Endothelial cell of umbilical vein (primary cell): ENCODE results near the gene CNNM2. TPM values are rescaled to one million over a fixed set of nuclear protein-coding genes. Genes with fewer than 3 reads are reported as not detected.

Experiments
- BruUV-seq: library from RNA; stranded (reverse); fragments of 400-500 nt; replicated peaks from 2 replicates; lab custom pipeline; 2021; lab: Mats Ljungman, UMichigan
- CTCF ChIA-PET: fragments of 300-600, 350-600 bp; sonication (Branson Sonifier 250); formaldehyde crosslinking; loops from one replicate; lab custom pipeline; 2021; ENCODE audit warnings: antibody characterized with exemption, inconsistent platforms; lab: Charles Lee
- POLR2A ChIA-PET: fragments of 300-600, 350-600 bp; sonication (Branson Sonifier 250); formaldehyde crosslinking; loops from one replicate; lab custom pipeline; 2021; ENCODE audit warnings: antibody characterized with exemption, inconsistent platforms; lab: Charles Lee
- DNase-seq: peaks from one replicate; pipeline ENCODE4 v3.0.0-alpha.2; 2011; ENCODE audit warnings: low read depth, low spot score
- FAIRE-seq: peaks from 2 replicates; lab custom pipeline; 2011; peaks lifted over from hg19 to GRCh38; lab: Jason Lieb, UNC
- H2AFZ ChIP-seq: 2 replicates; pipeline ENCODE4 v1.6.0; 2012; ENCODE audit warnings: low read depth, low read length, control low read depth, inconsistent platforms
- H3K27ac ChIP-seq: 2 replicates; pipeline ENCODE4 v1.5.1; 2011; ENCODE audit warnings: low read depth, mild to moderate bottlenecking, control low read depth, low read length, moderate library complexity; ENCODE audit not compliant: insufficient read depth
- H3K27me3 ChIP-seq, 2 experiments: 2 replicates each; pipeline versions ENCODE4 v1.6.0 to v1.6.1; 2011; ENCODE audit warnings: low read length in 2 of 2, mixed read lengths in 1 of 2; ENCODE audit not compliant: control insufficient read depth in 2 of 2, insufficient read depth in 2 of 2
- H3K36me3 ChIP-seq, 2 experiments: 2 replicates in 1 of 2; 3 replicates in 1 of 2; pipeline ENCODE4 v1.5.1; 2011; ENCODE audit warnings: low read length in 2 of 2, mild to moderate bottlenecking in 1 of 2, moderate library complexity in 1 of 2; ENCODE audit not compliant: control insufficient read depth in 2 of 2, insufficient read depth in 2 of 2; ENCODE audit errors: extremely low read depth in 1 of 2
- H3K4me1 ChIP-seq: 3 replicates; pipeline ENCODE4 v1.5.1; 2011; ENCODE audit warnings: mild to moderate bottlenecking, low read length; ENCODE audit not compliant: control insufficient read depth, insufficient read depth; ENCODE audit errors: extremely low read depth
- H3K4me2 ChIP-seq: 2 replicates; pipeline ENCODE4 v1.6.1; 2011; ENCODE audit warnings: low read length, control low read depth, mixed read lengths; ENCODE audit not compliant: insufficient read depth
- H3K4me3 ChIP-seq, 3 experiments: fragments of 200-600 bp in 1 of 3; sonication (generic), shearing (Covaris generic) in 1 of 3; replicated peaks in 1 of 3; 2 replicates each; pipeline ENCODE4 v1.5.1; 2011 to 2016; ENCODE audit warnings: control low read depth in 3 of 3, low read length in 3 of 3, mild to moderate bottlenecking in 2 of 3, inconsistent platforms in 1 of 3, low read depth in 1 of 3, moderate library complexity in 1 of 3; ENCODE audit not compliant: insufficient read depth in 1 of 3
- H3K79me2 ChIP-seq: 2 replicates; pipeline ENCODE4 v1.6.0; 2012; ENCODE audit warnings: low read length, inconsistent platforms; ENCODE audit not compliant: control insufficient read depth, insufficient read depth
- H3K9ac ChIP-seq: replicated peaks from 2 replicates; pipeline ENCODE3; 2011; ENCODE audit warnings: low read length, control low read depth; ENCODE audit not compliant: insufficient read depth; ENCODE audit errors: extremely low read depth
- H3K9me1 ChIP-seq: replicated peaks from 3 replicates; pipeline ENCODE4 v1.6.0; 2011; ENCODE audit warnings: mild to moderate bottlenecking, low read length; ENCODE audit not compliant: control insufficient read depth, insufficient read depth; ENCODE audit errors: extremely low read depth
- H3K9me3 ChIP-seq: replicated peaks from 2 replicates; pipeline ENCODE4 v1.5.1; 2012; ENCODE audit warnings: low read length, inconsistent platforms; ENCODE audit not compliant: control insufficient read depth, insufficient read depth
- H4K20me1 ChIP-seq: replicated peaks from 2 replicates; pipeline ENCODE3; 2011; ENCODE audit warnings: mild to moderate bottlenecking, low read length; ENCODE audit not compliant: control insufficient read depth, insufficient read depth; ENCODE audit errors: extremely low read depth
- EZH2 ChIP-seq: IDR thresholded peaks from 2 replicates; pipeline ENCODE4 v1.6.1; 2012; ENCODE audit warnings: borderline replicate concordance, low read depth, mild to moderate bottlenecking, moderate library complexity, low read length, inconsistent platforms; ENCODE audit not compliant: severe bottlenecking
- FOS ChIP-seq: IDR thresholded peaks from 2 replicates; pipeline ENCODE4 v1.6.1; 2011; ENCODE audit warnings: mild to moderate bottlenecking, low read length, moderate library complexity, borderline replicate concordance; ENCODE audit not compliant: insufficient read depth
- GATA2 ChIP-seq: IDR thresholded peaks from 2 replicates; pipeline ENCODE4 v1.7.0; 2011; ENCODE audit warnings: low read depth, mild to moderate bottlenecking, moderate library complexity, mixed read lengths, low read length; ENCODE audit not compliant: insufficient read length, insufficient read depth
- JUN ChIP-seq: IDR thresholded peaks from 2 replicates; pipeline ENCODE4 v1.6.1; 2011; ENCODE audit warnings: borderline replicate concordance, low read depth; ENCODE audit not compliant: insufficient read length, insufficient read depth
- MAX ChIP-seq: IDR thresholded peaks from 2 replicates; pipeline ENCODE4 v1.6.1; 2011; ENCODE audit not compliant: insufficient read depth, insufficient read length
- MYC ChIP-seq: IDR thresholded peaks from one replicate; pipeline ENCODE4 v1.6.1; 2011; ENCODE audit warnings: mild to moderate bottlenecking, low read depth, low read length
- POLR2A ChIP-seq: IDR thresholded peaks from 2 replicates; pipeline ENCODE4 v1.6.1; 2012; ENCODE audit warnings: low read depth, mild to moderate bottlenecking, control low read depth, low read length
- POLR2AphosphoS5 ChIP-seq: IDR thresholded peaks from 2 replicates; pipeline ENCODE4 v1.6.1; 2012; ENCODE audit warnings: low read depth, mild to moderate bottlenecking, control low read depth, low read length, moderate library complexity; ENCODE audit not compliant: insufficient read depth
- dilution Hi-C: fragments of 300-500 bp; cut with MboI; formaldehyde crosslinking; loops from one replicate; pipeline ENCODE4 v1.15.0; 2019; ENCODE audit warnings: low sequenced_read_pairs; ENCODE audit not compliant: extremely low pct_ligation_motif_present
- intact Hi-C: fragments of 100-400 bp; cut with micrococcal nuclease; formaldehyde crosslinking; loops from one replicate; pipeline ENCODE4 v1.10.0; 2022
- polyA plus RNA-seq, 4 experiments: library from polyadenylated mRNA; depleted of rRNA in 3 of 4; stranded (reverse) in 3 of 4; unstranded in 1 of 4; fragments of >200 nt; gene quantifications; 2 replicates each; pipeline versions ENCODE4 v1.2.1 to v1.2.3, GENCODE V29; 2011 to 2012; ENCODE audit warnings: missing spikeins in 1 of 4
- total RNA-seq: library from RNA; stranded (reverse); gene quantifications from 2 replicates; pipeline ENCODE4 v1.2.3, GENCODE V29; 2021
- TF ChIP-seq, protein P1 (sequence below), 2 donors: IDR thresholded peaks; 1 replicate in 1 of 2; 2 replicates in 1 of 2; pipeline ENCODE4 v1.5.1; 2011; ENCODE audit warnings: low read length in 2 of 2, mild to moderate bottlenecking in 2 of 2, moderate library complexity in 2 of 2, control low read depth in 1 of 2, inconsistent platforms in 1 of 2, low read depth in 1 of 2; ENCODE audit not compliant: insufficient read depth in 1 of 2; ENCODE audit errors: extremely low read depth in 1 of 2

The CNNM2 gene
- total and polyA plus RNA-seq, 2 donors (not counting 3 experiments of a cell fraction or from before 2014, with no cell fraction given), result 1.9 to 3.0 TPM

- CTCF ChIA-PET, result interaction anchor here (0.9 to 4.2 kb wide), 3 partner anchors 150 to 177 kb away, joined by 3 to 40 read pairs (median 15); partner anchors contain the start of gene CNNM2
These were observed 149.4 kb downstream of the CNNM2 start for GRCh38 chr10:103067484-103067883.

GRCh38 chr10:103067956-103068355 lies 149.9 kb downstream of the CNNM2 start:
- ChIA-PET POLR2A (no interaction called here), CTCF (interaction anchor here (0.8 to 4.2 kb wide), 6 partner anchors 150 to 341 kb away, joined by 3 to 40 read pairs (median 6); partner anchors contain the start of gene CNNM2)
- Histone ChIP-seq H2AFZ (no peak overlapping the region), H3K4me2 (no peak overlapping the region), H3K27ac (no peak overlapping the region), H3K4me3 (no peak overlapping the region), H3K9ac (no peak overlapping the region), H3K4me1 (peaks cover 2% of the 10 kb centered on the region), H3K36me3 (no peaks in the 10 kb centered on the region), H3K27me3 (no peaks in the 10 kb centered on the region), H3K9me3 (no peaks in the 10 kb centered on the region), H3K9me1 (no peaks in the 10 kb centered on the region), H3K79me2 (no peaks in the 10 kb centered on the region), H4K20me1 (no peaks in the 10 kb centered on the region)
- dilution Hi-C loops, result no loop called here
- FAIRE-seq, result no peak
- no TSS peak for BruUV-seq
- intact Hi-C loops, result no loop called here
- TF ChIP-seq MAX, result no peak
- no peak for TF ChIP-seq JUN
- no peak for TF ChIP-seq EZH2
- no peak for TF ChIP-seq POLR2AphosphoS5
- TF ChIP-seq MYC, result no peak
- no peak for TF ChIP-seq GATA2
- TF ChIP-seq POLR2A, result no peak
- TF ChIP-seq, protein P1, sequence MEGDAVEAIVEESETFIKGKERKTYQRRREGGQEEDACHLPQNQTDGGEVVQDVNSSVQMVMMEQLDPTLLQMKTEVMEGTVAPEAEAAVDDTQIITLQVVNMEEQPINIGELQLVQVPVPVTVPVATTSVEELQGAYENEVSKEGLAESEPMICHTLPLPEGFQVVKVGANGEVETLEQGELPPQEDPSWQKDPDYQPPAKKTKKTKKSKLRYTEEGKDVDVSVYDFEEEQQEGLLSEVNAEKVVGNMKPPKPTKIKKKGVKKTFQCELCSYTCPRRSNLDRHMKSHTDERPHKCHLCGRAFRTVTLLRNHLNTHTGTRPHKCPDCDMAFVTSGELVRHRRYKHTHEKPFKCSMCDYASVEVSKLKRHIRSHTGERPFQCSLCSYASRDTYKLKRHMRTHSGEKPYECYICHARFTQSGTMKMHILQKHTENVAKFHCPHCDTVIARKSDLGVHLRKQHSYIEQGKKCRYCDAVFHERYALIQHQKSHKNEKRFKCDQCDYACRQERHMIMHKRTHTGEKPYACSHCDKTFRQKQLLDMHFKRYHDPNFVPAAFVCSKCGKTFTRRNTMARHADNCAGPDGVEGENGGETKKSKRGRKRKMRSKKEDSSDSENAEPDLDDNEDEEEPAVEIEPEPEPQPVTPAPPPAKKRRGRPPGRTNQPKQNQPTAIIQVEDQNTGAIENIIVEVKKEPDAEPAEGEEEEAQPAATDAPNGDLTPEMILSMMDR (IDR thresholded peaks at IDR 0.05; ENCODE audit: extremely low read depth in 1 of 2, insufficient read depth in 1 of 2, low read depth in 1 of 2, low read length in 2 of 2), result no peak
- no peak for TF ChIP-seq FOS
- DNase-seq, result no peak

More at GRCh38 chr10:103067484-103067883, 149.4 kb downstream of the CNNM2 start:
- no peaks in the 10 kb centered on the region for H4K20me1 ChIP-seq
- intact Hi-C loops, result no loop called here
- H3K9me3 ChIP-seq, result no peaks in the 10 kb centered on the region
- POLR2A ChIA-PET, result no interaction called here
- no peak overlapping the region for H3K4me3 ChIP-seq
- FAIRE-seq, result no peak
- BruUV-seq, result no TSS peak
- no peaks in the 10 kb centered on the region for H3K79me2 ChIP-seq
- H3K27ac ChIP-seq, result no peak overlapping the region
- no peak overlapping the region for H3K9ac ChIP-seq
- H3K36me3 ChIP-seq, result no peaks in the 10 kb centered on the region
- H2AFZ ChIP-seq, result no peak overlapping the region
- no peaks in the 10 kb centered on the region for H3K9me1 ChIP-seq
- TF ChIP-seq POLR2AphosphoS5 (no peak), GATA2 (no peak), JUN (no peak)
- DNase-seq, result no peak
- no peak overlapping the region for H3K4me2 ChIP-seq
- no peaks in the 10 kb centered on the region for H3K27me3 ChIP-seq
- dilution Hi-C loops, result no loop called here
- H3K4me1 ChIP-seq, result peaks cover 2% of the 10 kb centered on the region
